GM12892 (cell line): ENCODE results near the gene SLC2A5.

ENCODE experiments used
- POLR2A ChIP-seq: IDR thresholded peaks from 2 replicates; pipeline ENCODE4 v1.6.1; 2011; ENCODE audit warnings: low read depth, low read length, control low read depth
- POLR2AphosphoS5 ChIP-seq: IDR thresholded peaks from 2 replicates; pipeline ENCODE4 v1.6.1; 2011; ENCODE audit warnings: low read depth, low read length, control low read depth
- TAF1 ChIP-seq: IDR thresholded peaks from 2 replicates; pipeline ENCODE4 v1.6.1; 2011; ENCODE audit warnings: low read depth, mild to moderate bottlenecking, control low read depth, low read length, borderline replicate concordance

DNA sequence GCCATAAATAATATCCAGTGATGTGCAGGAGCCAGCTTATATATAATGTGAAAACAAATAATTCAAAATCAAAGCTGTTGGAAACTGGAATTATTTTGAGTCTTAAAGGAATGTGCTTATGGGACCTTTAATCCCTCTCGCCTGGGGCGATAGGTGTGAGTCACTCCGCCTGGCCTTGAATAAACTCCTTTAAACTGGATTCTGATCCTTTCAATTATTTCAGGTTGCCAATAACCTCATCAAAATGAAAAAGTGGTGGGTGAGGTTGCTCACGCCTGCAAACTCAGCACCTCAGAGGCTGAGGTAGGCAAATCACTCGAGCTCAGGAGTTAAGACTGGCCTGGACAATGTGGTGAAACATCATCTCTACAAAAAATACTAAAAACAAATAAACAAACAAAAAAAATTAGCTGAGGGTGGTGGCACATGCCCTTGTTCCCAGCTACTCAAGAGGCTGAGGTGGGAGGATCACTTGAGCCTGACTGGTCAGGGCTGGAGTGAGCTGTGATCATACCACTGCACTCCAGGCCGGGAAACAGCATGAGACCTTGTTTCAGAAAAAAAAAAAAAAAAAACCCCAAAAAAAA is 11.4 kb upstream of the SLC2A5 start:
- TF ChIP-seq POLR2AphosphoS5 (no peak), TAF1 (no peak), POLR2A (no peak)
